ENCODE measurements around the gene SLC35D2.

DNA sequence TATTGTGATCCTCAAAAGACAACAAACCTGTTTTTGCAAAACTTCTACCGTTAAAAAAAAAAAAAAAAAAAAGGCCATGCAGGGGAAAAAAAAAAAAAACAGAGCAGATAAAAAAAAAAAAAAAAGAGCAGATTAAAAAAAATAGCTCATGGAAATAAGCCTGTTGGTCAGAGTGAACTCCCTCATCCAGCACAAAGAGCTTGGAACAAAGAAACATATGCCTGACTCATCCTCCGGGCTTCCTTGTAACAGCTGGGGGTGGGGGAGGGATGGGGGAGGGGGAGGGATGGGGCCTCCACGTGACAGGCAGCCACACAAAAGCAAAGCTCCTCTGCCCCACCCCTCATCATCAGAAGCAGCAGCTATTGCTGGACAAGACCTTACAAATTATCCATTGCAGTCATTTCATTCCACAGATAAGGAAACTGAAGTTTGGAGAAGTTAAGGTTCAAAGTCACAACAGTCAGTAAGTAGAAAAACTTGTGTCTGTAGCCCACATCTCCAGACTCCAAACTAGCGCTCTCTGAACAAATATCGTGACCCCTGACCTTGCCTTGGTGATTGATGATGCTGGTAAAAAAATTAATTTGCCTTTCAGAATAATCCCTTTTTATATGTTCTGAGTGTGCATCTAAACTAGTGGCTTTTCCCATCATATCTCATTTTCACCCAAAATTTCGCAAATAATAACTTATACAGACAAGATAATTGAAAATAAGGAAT, 38.9 kb downstream of the SLC35D2 start:
- TF ChIP-seq, protein P1, sequence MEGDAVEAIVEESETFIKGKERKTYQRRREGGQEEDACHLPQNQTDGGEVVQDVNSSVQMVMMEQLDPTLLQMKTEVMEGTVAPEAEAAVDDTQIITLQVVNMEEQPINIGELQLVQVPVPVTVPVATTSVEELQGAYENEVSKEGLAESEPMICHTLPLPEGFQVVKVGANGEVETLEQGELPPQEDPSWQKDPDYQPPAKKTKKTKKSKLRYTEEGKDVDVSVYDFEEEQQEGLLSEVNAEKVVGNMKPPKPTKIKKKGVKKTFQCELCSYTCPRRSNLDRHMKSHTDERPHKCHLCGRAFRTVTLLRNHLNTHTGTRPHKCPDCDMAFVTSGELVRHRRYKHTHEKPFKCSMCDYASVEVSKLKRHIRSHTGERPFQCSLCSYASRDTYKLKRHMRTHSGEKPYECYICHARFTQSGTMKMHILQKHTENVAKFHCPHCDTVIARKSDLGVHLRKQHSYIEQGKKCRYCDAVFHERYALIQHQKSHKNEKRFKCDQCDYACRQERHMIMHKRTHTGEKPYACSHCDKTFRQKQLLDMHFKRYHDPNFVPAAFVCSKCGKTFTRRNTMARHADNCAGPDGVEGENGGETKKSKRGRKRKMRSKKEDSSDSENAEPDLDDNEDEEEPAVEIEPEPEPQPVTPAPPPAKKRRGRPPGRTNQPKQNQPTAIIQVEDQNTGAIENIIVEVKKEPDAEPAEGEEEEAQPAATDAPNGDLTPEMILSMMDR (IDR thresholded peaks at IDR 0.05): no peak
- TF ChIP-seq POLR2A (IDR thresholded peaks at IDR 0.05; ENCODE audit: low read depth): no peak
